Skeletal muscle tissue (tissue), 4 donors: Measurements from ENCODE around the gene TMEM164. TPM values are rescaled to one million over a fixed set of nuclear protein-coding genes. Genes with fewer than 3 reads are reported as not detected.
"Not testable (repeated sequence)": the region's sequence is repeated elsewhere in the genome, so short reads cannot be mapped to it uniquely, and the experiment has no call there.

ENCODE experiments used
- H3K27ac ChIP-seq: one replicate; pipeline ENCODE4 v1.7.0; 2013; ENCODE audit warnings: mild to moderate bottlenecking, low read depth, low read length, inconsistent platforms
- H3K27me3 ChIP-seq, 3 donors: one replicate each; pipeline ENCODE4 v1.7.0; 2013; ENCODE audit warnings: low read length in 3 of 3; ENCODE audit not compliant: control insufficient read depth in 3 of 3, insufficient read depth in 3 of 3
- H3K36me3 ChIP-seq, 3 donors: one replicate each; pipeline ENCODE4 v1.7.0; 2013; ENCODE audit warnings: low read length in 3 of 3; ENCODE audit not compliant: control insufficient read depth in 3 of 3, insufficient read depth in 3 of 3
- H3K4me1 ChIP-seq, 3 donors: one replicate each; pipeline ENCODE4 v1.7.0; 2013; ENCODE audit warnings: low read length in 3 of 3, mild to moderate bottlenecking in 3 of 3; ENCODE audit not compliant: control insufficient read depth in 3 of 3, insufficient read depth in 3 of 3
- H3K4me3 ChIP-seq, 3 donors: one replicate each; pipeline ENCODE4 v1.7.0; 2013; ENCODE audit warnings: low read length in 3 of 3
- H3K9ac ChIP-seq, 3 donors: one replicate each; pipeline ENCODE4 v1.7.0; 2013; ENCODE audit warnings: low read length in 3 of 3, mild to moderate bottlenecking in 3 of 3, moderate library complexity in 2 of 3, low read depth in 1 of 3
- H3K9me3 ChIP-seq, 3 donors: one replicate each; pipeline ENCODE4 v1.7.0; 2013; ENCODE audit warnings: low read length in 3 of 3; ENCODE audit not compliant: control insufficient read depth in 3 of 3
- total RNA-seq: library from RNA; depleted of rRNA; stranded (reverse); fragments of >200 nt; gene quantifications from one replicate; pipeline ENCODE4 v1.2.3, GENCODE V29; 2014
- donor health status: Osteomylitis.

Gene TMEM164
- total RNA-seq, 1 donor from 2014 or later: 15.1 TPM

DNA sequence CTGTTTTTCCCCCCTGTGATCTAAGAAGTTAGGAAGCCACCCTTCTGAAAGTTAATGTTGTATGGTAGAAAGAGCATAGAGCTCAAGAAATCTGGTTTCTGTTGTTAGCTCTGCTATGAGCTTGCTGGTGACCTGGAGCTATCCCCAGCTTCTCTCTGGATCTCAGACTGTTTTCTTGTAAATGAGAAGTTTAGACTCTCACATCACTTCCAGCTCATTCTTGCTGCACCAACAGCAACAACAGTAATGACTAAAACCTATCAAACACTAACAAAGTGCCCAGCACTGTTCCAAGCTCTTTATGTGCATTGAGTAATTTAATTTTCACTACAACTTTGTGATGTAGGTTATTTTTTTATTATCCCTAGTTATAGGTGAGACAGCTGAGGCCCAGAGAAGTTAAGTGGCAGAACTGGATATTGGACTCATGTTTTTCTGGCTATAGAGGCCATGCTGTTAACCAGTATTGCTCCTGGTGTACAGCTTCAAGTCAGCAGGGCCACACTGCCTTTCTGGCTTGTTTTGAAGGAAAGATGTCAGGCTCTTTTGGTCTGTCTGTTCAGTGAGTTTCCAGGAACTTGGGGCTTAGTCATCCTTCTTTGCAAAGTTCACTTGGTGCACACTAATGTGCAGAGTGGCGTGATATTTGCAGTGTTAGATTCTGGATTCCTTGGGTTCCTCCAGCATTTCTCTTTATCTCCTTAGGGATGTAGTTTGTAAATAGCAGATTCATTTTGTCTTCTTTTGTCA is 27.8 kb upstream of the TMEM164 start:
- Histone ChIP-seq H3K4me1 (no peaks in the 10 kb centered on the region), H3K27ac (no peak overlapping the region), H3K9me3 (no peaks in the 10 kb centered on the region), H3K27me3 (peaks cover 0 to 10% (median 0%) of the 10 kb centered on the region in 3 donors), H3K9ac (no peak overlapping the region), H3K36me3 (no peaks in the 10 kb centered on the region), H3K4me3 (no peak overlapping the region)

DNA sequence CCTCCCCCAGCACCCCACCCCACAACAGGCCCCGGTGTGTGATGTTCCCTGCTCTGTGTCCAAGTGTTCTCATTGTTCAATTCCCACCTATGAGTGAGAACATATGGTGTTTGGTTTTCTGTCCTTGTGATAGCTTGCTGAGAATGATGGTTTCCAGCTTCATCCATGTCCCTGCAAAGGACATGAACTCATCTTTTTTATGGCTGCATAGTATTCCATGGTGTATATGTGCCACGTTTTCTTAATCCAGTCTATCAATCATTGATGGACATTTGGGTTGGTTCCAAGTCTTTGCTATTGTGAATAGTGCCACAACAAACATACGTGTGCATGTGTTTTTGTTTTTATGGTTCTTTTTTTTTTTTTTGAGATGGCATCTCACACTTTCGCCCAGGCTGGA is 17.7 kb upstream of the TMEM164 start:
- H3K4me1 ChIP-seq, H3K27ac ChIP-seq, H3K9ac ChIP-seq, H3K36me3 ChIP-seq, H3K4me3 ChIP-seq, H3K27me3 ChIP-seq, H3K9me3 ChIP-seq: not testable (repeated sequence)

DNA sequence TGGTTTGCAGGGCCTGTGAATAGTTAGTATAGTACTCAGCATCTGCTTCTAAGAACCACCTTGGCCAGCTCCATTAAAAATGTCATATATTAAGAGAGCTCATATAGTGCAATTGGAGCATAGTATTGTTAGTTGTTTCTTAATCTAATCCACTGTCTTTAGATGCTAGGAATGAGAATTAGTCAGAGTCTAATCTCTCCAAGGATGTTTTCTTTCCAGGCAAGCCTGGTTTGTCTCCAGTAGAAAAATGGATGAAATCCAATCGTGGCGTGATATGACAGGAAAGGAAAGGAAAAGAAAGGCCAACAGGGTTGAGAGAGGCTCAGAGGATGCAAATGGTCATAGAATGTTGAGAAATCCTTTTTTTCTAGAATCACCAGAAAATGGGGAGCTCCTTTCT is 15.0 kb upstream of the TMEM164 start:
- Histone ChIP-seq H3K36me3 (no peaks in the 10 kb centered on the region), H3K4me3 (no peak overlapping the region), H3K27ac (no peak overlapping the region), H3K9ac (no peak overlapping the region), H3K4me1 (no peaks in the 10 kb centered on the region), H3K9me3 (no peaks in the 10 kb centered on the region), H3K27me3 (no peaks in the 10 kb centered on the region)

DNA sequence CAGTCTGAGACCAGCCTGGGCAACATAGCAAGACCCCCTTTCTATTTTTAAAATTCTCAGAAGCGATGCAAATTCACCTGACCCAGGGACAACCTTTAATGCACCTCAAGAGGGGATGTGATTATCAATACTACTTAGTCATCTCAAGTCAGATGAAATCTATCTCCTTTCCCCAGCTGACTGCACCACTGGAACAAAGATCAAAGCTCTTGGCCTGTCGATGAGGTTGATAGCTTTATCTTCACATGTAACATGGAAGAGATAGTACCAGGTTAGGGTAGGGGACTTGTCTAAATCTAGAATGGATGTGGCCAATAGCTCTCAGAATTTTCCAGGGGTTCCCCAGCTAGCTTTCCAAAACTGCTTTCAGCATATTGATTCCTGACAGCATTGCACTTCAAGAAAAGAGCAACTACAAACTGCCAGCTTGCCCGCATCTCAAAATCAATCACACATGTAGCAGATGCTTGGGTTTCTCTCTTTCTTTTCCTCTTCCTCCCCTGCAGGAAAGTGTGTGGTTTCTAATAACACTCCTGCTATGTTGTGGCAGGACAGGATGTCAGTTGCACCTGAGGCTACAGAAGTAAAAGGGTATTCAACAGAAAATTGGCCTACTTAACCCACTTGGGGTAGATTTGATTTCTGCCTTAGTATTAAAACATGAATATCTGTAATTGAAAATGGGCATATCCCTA is 12.2 kb upstream of the TMEM164 start:
- no peaks in the 10 kb centered on the region for H3K36me3 ChIP-seq
- H3K27me3 ChIP-seq: peaks cover 0 to 3% (median 0%) of the 10 kb centered on the region in 3 donors
- no peak overlapping the region for H3K27ac ChIP-seq
- no peak overlapping the region for H3K4me3 ChIP-seq
- no peak overlapping the region for H3K9ac ChIP-seq
- peaks cover 0 to 2% (median 0%) of the 10 kb centered on the region in 3 donors for H3K4me1 ChIP-seq
- H3K9me3 ChIP-seq: no peaks in the 10 kb centered on the region

DNA sequence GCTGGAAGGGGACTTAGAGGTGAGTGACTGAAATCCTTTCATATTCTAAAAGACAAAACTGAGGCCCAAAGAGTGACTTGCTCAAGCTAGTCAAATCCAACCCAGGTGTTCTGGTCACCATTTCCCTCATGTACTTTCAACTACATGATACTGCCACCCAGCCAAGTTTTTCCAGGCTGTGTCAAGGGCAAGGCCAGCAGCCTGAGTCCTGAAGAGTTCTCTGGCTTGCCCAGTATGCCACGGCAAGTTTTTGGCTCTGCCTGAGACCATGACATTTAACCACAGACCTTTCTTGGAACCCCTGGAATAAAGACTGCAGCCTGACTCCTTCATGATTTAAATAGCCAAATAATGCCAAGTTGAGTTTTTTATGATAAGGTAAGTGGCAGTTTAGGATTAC is 10.7 kb upstream of the TMEM164 start:
- no peaks in the 10 kb centered on the region for H3K36me3 ChIP-seq
- H3K4me1 ChIP-seq: peaks cover 0 to 2% (median 0%) of the 10 kb centered on the region in 3 donors
- peaks cover 0 to 3% (median 0%) of the 10 kb centered on the region in 3 donors for H3K27me3 ChIP-seq
- no peak overlapping the region for H3K4me3 ChIP-seq
- no peak overlapping the region for H3K9ac ChIP-seq
- H3K27ac ChIP-seq: no peak overlapping the region
- H3K9me3 ChIP-seq: no peaks in the 10 kb centered on the region

DNA sequence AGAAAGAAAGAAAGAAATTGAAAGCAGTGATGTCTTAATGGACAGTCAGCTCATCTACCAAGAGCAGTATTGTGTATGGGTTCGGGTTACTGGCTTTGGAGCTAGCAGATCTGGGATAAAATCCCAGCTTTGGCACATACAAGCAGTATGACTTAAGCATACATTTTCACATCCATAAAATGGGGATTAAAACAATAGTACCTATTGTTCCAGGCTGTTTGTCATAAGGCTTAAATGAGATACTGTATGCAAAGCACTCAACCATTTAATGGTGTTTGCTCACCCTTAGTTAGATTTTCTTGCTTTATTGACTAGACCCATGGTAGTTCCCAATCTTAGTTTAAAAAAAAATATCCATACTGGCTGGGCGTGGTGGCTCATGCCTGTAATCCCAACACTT is 7.8 kb upstream of the TMEM164 start:
- Histone ChIP-seq H3K27me3 (peaks cover 0 to 3% (median 0%) of the 10 kb centered on the region in 3 donors), H3K4me1 (peaks cover 0 to 2% (median 0%) of the 10 kb centered on the region in 3 donors), H3K4me3 (no peak overlapping the region), H3K36me3 (no peaks in the 10 kb centered on the region), H3K9ac (no peak overlapping the region), H3K27ac (no peak overlapping the region), H3K9me3 (no peaks in the 10 kb centered on the region)

DNA sequence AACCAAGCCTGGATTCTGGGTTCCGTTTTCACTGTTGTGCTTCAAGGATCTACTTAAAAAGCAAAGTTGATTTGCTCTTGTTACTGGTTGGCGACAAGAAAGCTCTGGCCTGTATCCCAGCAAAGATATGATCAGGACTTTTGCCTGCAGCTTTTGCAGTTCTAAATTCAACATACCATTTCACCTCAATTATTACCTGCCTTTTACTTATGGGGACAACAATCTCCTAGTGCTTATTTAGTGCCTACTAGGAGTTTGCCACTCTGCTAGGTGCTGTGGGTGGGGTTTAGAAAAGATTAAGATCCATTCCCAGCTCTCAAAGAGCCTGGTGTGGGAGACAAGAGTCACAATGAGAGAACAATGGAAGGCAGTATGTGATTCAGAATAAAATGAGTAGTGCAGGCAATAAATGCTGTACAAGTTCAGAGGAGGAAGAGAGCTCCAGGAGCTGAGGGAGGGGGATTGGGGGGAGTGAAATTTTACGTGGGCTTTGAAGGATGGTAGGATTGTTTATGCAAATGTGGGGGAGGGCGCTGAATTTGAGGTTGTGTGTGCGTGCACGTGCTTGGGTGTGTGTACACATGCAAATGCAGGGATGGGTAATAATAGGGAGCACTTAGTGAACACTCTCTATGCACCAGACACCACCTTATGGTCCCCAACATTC is 5.0 kb upstream of the TMEM164 start:
- H3K36me3 ChIP-seq: no peaks in the 10 kb centered on the region
- no peaks in the 10 kb centered on the region for H3K9me3 ChIP-seq
- H3K4me3 ChIP-seq: no peak overlapping the region
- H3K9ac ChIP-seq: no peak overlapping the region
- peaks cover 0 to 3% (median 0%) of the 10 kb centered on the region in 3 donors for H3K27me3 ChIP-seq
- no peak overlapping the region for H3K27ac ChIP-seq
- peaks cover 4 to 5% (median 5%) of the 10 kb centered on the region in 3 donors for H3K4me1 ChIP-seq

DNA sequence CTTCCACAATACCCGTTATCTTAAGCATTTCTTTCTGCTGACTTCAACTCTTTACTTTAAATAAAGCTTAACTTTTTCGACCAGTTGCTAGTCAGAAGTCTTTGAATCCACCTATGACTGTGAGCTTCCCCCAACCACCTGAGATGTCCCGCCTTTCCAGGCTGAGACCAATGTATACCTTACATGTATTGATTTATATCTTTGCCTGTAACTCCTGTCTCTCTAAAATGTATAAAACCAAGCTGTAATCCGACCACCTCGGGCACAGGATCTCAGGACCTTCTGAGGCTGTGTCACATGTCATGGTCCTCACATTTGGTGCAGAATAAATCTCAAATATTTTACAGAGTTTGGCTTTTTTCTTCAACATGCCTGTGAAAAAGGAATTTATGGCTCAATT is 2.9 kb upstream of the TMEM164 start:
- Histone ChIP-seq H3K9ac (no peak overlapping the region), H3K9me3 (no peaks in the 10 kb centered on the region), H3K4me3 (no peak overlapping the region), H3K27me3 (no peaks in the 10 kb centered on the region), H3K4me1 (peaks cover 13 to 20% (median 16%) of the 10 kb centered on the region in 3 donors), H3K36me3 (no peaks in the 10 kb centered on the region), H3K27ac (no peak overlapping the region)

DNA sequence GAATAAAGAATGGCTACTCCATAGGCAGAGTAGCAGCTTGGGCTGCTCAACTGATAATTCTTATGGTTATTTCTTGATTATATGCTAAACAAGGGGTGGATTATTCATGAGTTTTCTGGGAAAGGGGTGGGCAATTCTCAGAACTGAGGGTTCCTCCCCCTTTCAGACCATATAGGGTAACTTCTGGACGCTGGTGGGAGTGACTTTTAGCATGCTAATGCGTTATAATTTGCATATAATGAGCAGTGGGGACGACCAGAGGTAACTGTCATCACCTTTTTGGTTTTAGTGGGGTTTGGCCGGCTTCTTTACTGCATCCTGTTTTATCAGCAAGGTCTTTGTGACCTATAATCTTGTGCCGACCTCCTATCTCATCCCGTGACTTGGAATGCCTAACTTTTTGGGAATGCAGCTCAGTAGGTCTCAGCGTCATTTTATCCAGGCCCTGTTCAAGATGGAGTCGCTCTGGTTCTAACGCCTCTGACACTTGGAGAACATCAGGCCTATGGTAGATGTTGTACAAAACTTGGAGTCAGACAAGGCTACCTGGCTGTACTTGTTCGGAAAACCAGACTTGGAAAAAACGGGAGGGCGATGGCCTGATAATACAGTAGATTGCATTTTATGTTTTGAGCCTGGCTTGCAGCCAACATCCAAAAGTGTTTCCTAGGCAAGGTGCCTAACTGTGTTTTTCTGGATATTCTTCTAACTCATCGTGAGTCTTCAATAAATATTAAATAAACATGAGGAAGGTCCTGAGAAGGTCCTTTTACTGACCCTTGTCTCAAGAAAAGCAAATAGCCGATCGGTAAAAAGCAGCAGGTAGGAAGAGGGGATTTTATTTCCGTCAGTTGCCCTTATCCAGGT is 1.8 kb upstream of the TMEM164 start:
- H3K36me3 ChIP-seq: no peaks in the 10 kb centered on the region
- H3K27ac ChIP-seq: peak overlapping the region; percentile 30
- H3K4me3 ChIP-seq: no peak overlapping the region
- peaks cover 16 to 31% (median 24%) of the 10 kb centered on the region in 3 donors for H3K4me1 ChIP-seq
- no peak overlapping the region for H3K9ac ChIP-seq
- H3K9me3 ChIP-seq: no peaks in the 10 kb centered on the region
- H3K27me3 ChIP-seq: no peaks in the 10 kb centered on the region
